ENCODE data around the gene METTL16.

DNA sequence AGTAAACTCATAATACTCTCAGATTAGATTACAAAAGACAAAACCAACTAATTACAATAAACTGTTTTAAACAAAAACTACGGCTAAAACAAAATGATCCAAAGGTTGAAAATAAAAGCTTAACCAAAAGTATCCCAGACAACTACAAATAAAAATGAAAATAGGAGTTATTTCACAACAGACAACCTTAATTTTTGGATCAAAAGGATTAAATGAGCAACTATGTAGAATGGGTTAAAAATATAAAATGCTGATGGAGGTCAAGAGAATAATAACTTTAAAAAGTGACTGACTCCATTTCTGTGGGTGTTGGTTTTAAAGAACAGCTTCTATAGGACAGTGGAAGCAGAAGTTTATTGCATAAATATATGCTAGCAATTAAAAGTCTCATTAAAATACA is 28.6 kb downstream of the METTL16 start:
- TF ChIP-seq POLR2A (IDR thresholded peaks at IDR 0.05; ENCODE audit: low read depth, low read length) = no peak
- TF ChIP-seq PAX5 (IDR thresholded peaks at IDR 0.05; ENCODE audit: insufficient read depth, low read length, severe bottlenecking) = no peak
- TF ChIP-seq POLR2AphosphoS5 (IDR thresholded peaks at IDR 0.05; ENCODE audit: low read depth, low read length) = no peak

Measured in GM12891 (cell line).